Retina (tissue), 1 donor: Measurements from ENCODE around the gene HNRNPK.

ENCODE experiments used
- DNase-seq: peaks from one replicate; pipeline ENCODE4 v3.0.0-alpha.2; 2016

HNRNPK gene

DNA sequence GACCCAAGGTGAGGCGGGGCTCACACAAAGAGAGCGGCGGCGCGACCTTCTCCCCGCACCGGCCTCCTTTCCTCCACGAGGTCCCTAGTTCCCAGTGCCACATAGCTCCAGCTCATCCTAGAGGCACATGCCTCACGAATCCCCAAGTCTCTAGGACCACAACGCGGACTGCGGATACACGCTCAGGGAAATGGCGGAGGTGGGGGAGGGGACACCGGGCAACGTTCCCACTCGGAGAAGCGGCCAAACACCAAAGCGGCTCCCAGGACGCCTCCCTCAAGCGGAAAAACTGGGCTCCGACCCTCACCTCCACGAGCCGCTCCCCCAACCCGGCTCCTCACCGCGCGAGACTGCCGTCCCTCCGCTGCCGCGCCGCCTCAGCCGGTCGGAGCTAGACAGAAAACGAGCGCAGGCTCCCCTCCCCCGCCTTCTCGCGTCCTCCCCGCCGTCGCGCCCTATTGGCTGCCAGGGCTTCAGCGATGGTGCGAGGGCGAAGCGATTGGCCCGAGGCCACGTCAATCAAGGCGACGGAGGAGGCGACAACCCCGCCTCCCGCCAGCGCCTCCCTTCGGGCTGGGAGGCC, at the start of gene HNRNPK:
Gene HNRNPK, minus strand, starts transcription at position 404 of the 583 bp plus-strand sequence. CDS start 1,963 bp downstream, outside the sequence.
- DNase-seq, result peak; percentile 100

DNA sequence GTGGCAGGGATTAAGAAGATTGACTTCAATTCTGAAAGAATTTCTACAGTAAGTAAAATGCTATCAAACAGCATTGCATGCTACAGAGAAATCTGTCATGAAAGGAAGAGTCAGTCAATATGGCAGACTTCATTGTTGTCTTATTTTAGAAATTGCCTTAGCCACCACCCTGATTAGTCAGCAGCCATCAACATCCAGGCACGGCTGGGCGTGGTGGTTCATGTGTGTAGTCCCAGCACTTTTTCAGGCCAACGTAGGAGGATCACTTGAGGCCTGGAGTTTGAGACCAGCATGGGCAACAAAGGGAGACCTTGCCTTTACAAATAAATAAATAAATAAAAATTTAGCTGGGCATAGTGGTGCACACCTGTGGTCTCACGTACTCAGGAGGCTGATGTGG, 47.2 kb upstream of the HNRNPK start:
- no peak for DNase-seq

DNA sequence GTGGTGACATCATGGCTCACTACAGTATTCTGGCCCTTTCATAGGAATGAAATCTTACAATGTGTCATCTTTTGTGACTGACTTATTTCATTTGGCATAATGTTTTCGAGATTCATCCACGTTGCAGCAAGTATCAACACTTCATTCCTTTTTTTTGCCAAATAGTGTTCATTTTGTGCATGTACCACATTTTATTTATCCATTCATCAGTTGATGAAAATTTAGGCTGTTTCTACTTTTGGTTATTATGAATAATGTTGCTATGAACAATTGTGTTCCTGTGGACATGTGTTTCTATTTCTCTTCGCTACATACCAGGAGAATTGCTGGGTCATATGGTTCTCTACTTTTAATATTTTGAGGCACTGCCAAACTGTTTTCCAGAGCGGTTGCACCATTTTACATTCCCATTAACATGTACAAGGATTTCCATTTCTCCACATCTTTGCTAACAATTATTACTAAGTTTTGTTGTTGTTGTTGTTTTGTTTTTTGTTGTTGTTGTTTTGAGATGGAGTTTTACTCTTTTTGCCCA, 44.1 kb upstream of the HNRNPK start:
- DNase-seq, result no peak

DNA sequence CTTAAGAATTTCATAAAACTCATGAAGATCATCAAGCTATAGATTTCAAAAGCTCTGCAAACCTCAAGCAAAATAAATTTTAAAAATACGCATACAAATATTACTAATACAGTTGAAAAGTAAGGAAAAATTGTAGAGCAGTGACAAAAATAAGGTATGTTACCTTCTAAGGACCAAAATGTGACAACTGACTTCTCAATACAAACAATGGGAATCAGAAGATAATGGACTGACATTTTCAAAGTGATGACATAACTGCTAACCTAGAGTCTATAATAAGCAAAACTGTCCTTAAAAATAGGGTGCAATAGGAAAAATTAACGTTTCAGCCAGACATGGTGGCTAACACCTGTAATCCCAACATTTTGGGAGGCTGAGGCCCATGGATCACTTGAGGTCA, 27.6 kb upstream of the HNRNPK start:
- DNase-seq, result no peak

DNA sequence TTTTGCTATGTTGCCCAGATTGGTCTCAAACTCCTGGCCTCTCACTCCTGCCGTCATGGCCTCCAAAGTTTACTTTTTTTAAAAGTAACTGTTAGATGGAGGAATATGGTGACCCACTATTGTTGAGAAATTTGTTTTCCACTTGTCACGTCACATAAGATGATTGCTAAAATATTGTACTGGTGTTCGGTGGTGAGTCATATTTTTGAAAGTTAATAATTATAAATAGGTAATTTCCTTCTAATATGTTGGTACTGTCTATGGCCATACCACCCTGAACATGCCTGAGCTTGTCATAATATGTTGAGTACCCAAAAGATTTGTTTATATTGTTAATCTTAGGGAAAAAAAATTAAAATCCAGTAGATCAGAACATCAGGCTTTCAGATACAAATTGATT, 23.2 kb upstream of the HNRNPK start:
- DNase-seq, result no peak

DNA sequence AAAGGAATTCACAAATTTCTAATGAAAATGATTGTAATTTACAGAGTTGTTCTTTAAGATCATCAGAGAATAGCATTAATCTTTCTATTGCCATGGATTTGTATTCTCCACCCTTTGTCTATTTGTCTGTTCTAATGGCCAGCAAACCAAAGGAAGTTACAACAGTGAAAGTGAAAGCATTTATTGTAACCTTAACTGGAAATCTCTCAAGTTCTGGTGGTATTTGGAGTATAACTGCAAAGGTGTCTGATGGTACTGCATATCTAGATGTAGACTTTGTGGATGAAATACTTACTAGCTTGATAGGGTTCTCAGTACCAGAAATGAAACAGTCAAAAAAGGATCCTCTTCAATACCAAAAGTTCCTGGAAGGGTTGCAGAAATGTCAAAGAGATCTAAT, 22.3 kb upstream of the HNRNPK start:
- DNase-seq, result no peak

DNA sequence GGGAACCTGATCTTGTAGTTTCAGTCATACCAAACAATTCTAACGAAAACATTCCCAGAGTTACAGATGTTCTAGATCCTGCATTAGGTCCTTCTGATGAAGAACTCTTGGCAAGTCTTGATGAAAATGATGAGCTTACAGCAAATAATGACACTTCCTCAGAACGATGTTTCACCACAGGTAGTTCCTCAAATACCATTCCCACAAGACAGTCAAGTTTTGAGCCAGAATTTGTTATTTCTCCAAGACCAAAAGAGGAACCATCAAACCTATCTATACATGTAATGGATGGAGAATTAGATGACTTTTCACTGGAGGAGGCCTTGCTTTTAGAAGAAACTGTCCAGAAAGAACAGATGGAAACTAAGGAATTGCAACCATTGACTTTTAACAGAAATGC, 21.6 kb upstream of the HNRNPK start:
- no peak for DNase-seq

DNA sequence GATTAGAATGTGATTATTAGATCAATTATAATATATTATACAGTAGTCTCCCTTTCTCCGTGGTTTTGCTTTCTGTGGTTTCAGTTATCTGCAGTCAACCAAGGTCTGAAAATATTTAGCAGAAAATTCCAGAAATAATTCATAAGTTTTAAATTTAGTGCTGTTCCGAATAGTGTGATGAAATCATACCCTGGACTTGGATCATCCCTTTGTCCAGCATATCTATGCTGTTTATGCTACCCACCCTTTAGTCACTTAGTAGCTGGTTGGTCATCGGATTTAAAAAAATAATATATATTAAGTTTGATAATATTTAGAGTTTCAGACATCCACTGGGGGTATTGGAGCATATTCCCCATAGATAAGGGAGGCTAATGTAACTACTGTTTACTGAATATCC, 20.2 kb upstream of the HNRNPK start:
- no peak for DNase-seq

DNA sequence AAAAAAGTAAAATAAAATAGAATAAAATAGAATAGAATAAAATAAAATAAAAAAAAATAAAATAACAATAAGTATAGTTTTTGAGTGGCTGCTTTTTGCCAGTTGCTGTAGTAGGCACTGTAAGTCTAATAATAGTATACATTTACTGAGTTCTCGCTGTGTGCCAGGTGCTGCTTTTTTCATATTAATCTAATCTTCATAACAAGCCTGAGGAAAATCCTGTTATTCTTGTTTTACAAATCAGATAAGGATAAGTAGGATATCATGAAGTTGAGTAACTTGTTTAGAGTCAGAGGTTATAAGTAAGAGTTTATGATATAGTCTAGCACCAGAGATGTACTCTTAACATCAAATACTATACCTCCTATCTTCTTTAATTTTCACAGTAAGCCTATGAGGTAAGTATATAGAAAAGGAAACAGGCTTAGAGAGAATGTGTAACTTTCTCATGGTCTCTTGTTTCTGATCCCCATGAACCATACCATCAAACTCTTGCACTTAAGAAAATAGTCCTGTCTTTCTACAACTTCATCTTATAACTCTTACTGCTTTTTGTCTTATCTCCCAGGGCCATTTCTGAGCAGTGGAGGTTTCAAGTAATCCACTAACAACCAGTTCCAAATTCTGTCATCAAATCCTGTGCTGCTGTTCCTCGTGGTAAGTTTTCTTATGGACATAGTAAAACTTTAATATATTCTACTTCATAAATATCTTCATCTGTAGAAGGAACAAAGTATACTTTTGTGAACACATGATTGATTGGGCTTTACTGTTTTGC, 19.3 kb upstream of the HNRNPK start:
- no peak for DNase-seq

DNA sequence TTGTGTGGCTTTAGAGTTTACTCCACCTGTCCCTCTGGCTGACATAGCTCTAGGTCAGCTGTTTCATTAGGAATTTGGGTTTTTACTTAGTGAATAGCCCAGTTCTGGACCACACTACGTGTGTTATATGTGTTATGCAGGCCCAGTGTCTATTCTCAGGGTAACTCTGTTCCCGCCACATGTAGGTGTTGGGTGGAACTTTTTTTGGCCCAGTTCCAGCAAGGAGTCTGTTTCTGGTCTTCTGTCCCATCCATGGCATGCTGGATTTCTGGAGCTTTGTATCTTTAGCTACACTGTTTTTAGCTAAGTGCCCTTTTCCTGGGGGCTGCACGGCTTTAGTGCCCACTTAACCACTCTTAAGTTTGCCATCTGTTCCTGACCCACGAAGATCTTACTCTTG, 16.1 kb upstream of the HNRNPK start:
- DNase-seq, result no peak

DNA sequence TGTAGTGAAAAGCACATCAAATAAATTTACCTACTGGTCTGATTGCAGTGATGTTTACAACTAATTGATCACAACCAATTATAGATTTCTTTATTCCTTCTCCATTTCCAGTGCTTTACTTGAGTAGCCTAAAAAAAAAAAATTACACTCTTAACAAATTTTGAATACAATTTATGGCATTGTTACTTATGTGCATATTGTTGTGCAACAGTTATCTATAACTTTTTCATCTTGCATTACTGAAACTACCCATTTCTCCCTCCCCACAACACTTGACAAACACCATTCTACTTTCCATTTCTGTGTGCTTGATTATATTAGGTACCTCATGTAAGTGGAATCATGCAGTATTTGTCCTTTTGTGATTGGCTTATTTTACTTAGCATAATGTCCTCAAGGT, 12.9 kb upstream of the HNRNPK start:
- DNase-seq, result no peak

DNA sequence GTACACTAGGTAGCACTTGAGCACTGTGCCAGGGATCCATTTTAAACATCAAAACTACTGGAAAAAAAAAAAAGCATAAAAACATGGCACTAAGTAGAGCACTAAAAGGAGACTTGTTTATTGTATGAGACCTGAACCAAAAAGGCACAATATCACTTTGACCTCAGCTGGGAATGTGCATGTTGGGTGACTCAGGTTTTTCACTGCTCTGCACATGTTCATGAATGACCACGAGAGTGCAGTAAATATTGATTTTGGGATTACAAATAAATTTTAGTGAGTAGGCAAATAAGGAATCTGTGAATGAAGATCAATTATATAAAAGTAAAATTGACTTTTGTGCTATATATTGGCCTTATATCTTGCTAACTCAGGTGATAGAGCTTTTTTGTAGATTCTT, 12.4 kb upstream of the HNRNPK start:
- no peak for DNase-seq

DNA sequence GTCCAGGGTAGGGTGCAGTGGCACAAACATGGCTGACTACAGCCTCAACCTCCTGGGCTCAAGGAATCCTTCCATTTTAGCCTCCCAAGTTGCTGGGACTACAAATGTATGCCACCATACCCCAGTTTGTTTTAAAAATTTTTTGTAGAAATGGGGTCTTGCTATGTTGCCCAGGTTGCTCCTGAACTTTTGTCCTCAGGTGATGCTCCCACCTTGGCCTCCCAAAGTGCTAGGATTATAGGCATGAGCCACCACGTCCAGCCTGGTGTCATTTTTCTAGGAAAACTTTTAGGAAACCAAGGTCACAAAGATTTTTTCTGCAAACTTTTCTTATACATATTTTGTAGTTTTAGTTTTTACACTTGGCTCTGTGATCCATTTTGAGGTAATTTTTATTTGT, 11.3 kb upstream of the HNRNPK start:
- DNase-seq, result no peak

DNA sequence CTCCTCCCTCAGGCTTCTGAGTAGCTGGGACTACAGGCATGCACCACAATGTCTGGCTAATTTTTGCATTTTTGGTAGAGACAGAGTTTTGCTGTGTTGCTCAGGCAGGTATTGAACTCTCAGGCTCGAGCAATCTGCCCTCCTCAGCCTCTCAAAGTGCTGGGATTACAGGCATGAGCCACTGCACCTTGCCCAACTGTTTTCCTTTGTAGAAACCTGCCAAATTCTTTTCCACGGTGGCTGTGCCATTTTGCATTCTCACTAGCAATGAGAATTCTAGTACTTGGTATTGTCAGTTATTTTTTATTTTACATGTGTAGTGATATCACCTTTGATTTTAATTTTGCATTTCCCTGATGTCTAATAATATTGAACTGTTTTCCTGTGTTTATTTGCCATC, 8.4 kb upstream of the HNRNPK start:
- DNase-seq, result no peak

DNA sequence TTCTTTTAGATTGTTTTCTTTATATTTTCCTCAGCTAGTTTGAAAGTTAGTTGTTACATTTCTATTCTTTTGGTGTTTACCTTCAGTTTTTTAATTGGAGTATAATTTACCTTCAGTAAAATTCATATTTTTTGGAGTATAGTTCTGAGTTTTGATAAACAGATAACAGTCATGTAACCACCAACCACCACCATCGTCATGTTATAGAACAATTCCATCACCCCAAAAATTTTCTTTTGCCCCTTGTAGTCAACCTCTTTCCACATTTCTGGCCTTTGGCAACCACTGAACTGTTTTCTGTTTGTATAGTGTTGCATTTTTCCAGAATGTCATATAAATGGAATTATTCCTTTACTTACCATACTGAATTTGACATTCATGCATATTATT, 7.4 kb upstream of the HNRNPK start:
- no peak for DNase-seq

DNA sequence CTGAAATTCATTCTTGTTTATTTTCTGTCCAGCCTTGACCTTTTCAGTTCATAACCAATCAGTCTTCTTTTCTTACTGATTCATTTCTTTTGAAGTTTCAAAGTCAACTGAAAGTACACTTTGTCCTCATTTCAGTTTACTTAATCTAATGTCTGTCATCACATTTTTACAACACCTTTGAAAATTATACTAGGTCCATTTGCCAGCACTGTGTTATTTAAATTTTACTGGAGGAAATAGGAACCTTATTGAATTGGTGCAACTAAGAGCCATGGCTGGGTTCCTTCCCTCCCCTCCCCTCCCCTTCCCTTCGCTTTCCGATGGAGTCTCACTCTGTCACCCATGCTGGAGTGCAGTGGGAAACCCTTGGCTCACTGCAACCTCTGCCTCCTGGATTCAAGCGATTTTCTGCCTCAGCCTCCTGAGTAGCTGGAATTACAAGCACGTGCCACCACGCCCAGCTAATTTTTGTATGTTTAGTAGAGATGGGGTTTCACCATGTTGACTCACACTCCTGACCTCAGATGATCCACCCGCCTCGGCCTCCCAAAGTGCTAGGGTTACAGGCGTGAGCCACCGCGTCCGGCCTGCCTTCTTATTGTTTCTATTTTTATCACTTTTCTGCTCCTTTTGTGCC, 6.9 kb upstream of the HNRNPK start:
- no peak for DNase-seq

DNA sequence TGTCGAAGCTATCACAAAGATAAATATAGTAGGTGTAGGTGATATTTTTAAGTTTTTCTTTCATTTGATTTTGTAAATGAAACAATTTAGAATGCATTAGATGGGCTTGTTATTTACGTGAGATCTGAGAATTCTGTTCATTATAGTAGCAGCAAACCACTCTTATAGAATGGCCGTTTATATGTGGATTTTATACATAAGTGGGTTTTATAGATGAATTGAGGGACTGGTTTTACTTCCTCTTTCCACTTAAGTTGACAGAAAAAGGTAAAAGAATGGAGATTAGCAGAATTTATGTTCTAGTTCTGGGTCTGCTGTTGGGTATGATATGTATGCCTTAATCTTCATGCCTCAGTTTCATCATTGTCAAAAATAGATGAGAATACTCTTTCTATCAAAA, 6.2 kb upstream of the HNRNPK start:
- no peak for DNase-seq

DNA sequence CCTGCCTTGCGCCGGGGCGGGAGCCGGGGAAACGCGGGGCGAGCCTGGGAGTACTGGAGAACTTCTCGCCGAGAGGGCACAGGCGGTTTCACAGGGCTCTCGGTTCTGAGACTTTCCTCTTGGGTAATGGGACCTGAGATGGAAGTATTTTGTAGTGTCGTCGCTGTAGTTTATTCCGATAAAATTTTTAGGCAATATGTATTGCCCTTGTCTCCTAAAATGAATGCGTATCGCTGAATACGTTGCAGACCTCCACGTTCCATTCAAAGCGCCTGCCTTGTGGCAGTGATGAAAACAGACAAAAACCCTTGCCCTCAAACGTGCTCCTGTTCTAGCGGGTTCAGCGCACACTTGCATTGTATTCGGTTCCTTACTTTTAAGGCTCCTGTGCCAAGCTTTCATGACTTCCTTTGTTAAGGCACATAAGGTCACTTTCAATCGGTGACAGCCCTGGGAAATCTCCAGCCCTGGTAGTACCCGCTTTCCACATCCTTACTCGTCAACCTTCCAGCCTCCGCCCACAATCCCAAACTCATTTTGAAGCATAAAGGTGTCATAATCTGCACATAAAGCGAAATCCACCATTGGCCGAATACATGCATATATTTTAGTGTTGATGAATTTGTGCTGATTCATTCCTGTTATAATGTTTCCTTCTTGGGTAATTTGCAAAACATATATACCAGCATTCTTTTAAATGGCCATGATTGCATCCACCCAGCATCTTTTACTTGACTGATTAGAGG, 1.3 kb upstream of the HNRNPK start:
- DNase-seq, result no peak

DNA sequence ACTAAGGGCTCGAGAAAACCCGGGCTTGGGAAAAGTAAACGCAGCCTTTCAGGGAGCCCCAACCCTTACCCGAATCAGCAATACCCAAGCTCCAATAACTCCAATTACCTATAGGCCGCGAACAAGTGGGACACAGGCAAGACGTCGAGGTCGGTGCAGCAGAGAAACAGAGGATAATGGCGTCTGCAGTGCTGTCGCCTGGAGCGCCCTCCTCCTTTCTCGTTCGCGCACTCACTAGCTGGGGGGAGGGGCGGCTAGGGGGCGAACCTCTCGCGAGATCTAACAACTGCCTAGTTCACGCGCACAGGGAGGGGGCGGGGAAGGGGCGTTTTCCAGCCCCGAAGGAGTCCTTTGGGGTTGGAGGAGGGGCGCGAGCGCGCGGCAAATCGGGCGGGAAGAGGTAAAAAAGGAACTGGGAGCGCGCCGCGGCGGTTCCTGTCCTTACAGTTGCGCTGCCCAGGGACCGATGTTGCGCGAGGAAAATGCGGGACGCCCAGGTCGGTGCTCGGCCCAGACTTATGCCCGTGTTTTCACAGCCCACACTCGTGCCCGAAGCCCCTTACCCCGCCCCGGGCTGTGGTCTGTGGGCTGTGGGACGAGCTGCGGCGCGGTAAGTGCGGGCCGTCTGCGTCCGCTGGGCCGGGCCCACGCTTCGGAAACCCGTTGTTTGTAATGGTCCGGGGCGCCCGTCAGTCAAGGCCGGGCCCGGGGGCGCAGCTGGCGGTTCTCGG, 545 bp upstream of the HNRNPK start, which contains the start of gene RMI1:
Gene RMI1, plus strand, starts transcription at position 411 of the 731 bp plus-strand sequence. CDS start 20,182 bp downstream, outside the sequence.
- DNase-seq, result peak; percentile 99

DNA sequence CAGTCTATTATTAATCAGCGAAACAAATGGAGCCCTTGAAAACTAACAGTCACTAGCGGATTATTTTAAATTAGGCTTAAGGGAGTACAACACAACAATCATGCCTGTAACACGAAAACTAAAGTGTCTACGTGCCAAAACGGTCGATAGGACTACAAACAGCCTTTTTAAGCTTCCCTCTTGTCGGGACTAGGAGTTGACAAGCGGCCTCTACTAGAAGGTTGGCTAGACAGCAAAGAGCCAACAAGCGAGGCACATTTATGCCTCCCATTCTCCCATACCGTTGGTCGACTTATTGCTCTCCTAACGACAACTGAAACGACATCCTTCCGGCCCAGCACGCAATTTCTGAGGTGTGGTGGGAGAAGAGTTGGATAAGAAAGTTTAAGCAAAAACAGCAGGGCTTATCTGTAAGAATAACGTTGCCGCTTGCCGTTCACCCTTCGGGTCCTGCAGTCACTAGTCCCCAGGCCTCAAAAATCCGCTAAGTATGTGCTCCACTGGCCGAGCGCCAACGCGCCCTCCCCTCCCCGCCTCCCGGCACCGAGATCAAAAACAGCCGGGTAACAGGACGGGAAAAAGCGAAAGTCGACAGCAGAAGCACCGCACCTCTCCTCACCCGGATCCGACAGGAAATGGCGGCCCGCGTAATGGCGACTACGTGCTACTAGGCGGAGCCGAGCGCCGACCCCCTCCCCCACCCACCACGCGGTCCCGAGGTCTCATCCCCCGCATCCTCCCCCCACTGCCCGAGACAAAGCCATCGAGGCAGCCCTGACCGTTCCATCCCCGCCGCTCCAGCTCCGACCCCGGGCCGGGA, 813 bp downstream of the HNRNPK start:
- peak; percentile 83 for DNase-seq

DNA sequence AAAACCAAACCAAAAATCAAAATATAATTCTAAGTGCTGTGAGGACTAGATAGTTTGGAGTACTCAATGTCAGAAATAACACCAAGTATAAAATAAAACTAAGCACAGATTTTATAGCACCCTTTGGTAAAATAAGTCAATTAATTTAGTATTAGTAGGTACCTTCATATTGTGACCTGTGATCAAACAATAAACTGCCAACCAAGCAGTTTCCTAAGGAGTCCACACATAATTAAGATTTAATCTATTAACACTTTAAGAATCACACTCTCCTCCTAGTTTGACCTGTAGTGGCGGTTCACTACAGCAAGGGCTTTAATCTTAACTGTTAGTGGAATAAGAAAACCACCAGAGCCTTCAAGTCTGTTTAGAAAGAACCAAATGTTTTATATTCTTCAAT, 2.8 kb downstream of the HNRNPK start:
- no peak for DNase-seq

DNA sequence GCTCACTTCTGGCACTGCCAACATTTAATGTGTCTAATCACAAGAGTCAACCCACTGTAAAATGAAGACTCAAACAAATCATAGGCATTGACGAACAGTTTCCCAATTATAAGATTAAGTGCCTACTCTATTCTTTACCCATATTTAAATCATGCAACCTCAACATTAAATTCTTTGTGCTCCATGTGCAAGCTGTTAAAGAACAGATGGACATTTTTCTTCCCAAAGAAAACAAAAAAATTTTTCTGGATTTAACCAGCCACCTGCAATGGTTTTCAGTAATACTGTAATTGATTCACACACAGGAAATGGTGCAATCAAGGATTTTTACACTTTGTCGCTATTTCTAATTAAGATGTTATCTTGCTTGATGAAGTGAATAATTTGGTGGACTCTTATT, 3.6 kb downstream of the HNRNPK start:
- DNase-seq, result no peak
